A673 (cell line): ENCODE measurements around the gene CXorf49.
"Not testable (repeated sequence)": the region's sequence is repeated elsewhere in the genome, so short reads cannot be mapped to it uniquely, and the experiment has no call there.

ENCODE experiments used
- EZH2 ChIP-seq: fragments of 200-600 bp; sonication (generic); IDR thresholded peaks from 2 replicates; pipeline ENCODE4 v1.6.1; 2017; ENCODE audit warnings: borderline replicate concordance, low read depth, mild to moderate bottlenecking, mixed read lengths, antibody characterized with exemption, low read length; ENCODE audit not compliant: poor library complexity, severe bottlenecking
- TF ChIP-seq, protein P1 (sequence below): fragments of 300-800, 200-600 bp; sonication (generic); conservative IDR thresholded peaks from 2 replicates; pipeline ENCODE4 v1.5.1; 2017; ENCODE audit warnings: low read depth, mild to moderate bottlenecking, antibody characterized with exemption, low read length, moderate library complexity, mixed read lengths

DNA sequence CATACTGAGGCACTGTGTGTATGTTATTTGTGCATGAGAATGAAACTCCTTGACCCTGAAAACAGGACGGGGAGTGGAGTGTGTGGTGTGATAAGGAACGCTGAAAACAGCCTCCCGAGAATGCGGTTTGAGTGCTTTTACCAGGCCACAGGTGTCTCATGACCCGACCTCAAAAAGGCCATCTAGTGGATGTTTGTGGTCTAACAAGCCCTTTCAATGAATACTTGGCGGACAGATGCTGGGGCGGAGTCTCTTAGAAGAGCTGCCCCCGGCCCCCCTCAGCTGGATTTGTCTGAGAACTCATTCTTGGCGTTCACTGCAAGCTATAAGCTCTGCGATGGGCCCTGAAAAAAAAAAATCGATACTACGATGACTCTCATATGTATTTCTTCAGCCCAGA lies 15.2 kb downstream of the CXorf49 start:
- TF ChIP-seq, protein P1, sequence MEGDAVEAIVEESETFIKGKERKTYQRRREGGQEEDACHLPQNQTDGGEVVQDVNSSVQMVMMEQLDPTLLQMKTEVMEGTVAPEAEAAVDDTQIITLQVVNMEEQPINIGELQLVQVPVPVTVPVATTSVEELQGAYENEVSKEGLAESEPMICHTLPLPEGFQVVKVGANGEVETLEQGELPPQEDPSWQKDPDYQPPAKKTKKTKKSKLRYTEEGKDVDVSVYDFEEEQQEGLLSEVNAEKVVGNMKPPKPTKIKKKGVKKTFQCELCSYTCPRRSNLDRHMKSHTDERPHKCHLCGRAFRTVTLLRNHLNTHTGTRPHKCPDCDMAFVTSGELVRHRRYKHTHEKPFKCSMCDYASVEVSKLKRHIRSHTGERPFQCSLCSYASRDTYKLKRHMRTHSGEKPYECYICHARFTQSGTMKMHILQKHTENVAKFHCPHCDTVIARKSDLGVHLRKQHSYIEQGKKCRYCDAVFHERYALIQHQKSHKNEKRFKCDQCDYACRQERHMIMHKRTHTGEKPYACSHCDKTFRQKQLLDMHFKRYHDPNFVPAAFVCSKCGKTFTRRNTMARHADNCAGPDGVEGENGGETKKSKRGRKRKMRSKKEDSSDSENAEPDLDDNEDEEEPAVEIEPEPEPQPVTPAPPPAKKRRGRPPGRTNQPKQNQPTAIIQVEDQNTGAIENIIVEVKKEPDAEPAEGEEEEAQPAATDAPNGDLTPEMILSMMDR = not testable (repeated sequence)
- TF ChIP-seq EZH2 = not testable (repeated sequence)
